ENCODE data around the gene IRF2BP2. TPM values are rescaled to one million over a fixed set of nuclear protein-coding genes. Genes with fewer than 3 reads are reported as not detected.

The IRF2BP2 gene
- total RNA-seq, 1 donor from 2014 or later: 55.6 TPM

DNA sequence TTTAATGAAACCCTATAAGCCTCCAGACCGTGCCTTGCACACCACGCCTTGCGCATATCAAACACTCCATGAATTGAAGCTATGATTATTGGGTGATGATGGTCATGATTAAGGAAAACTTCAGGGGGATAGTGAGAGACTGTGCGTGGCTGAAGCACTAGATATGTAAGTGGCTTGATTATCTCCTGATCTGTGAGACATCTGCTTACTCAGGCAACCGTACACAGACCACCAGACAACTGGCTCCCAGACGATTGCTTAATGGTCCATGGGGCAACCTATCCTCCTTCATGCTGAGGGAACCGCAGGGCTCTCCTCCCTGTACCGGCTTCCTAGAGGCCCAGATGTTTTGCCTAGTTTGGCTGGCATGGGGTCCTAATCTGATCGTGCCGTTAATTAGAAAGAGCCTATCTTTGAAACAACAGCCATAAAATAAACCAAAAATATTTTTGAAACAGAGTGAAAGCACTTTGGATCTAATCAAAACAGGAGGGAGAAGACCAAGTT is 51.6 kb downstream of the IRF2BP2 start:
- DNase-seq (ENCODE audit: low read depth, low spot score): no peak
- no peak for TF ChIP-seq CTCF (conservative IDR thresholded peaks at IDR 0.05)
- H3K9me3 Mint-ChIP-seq: peaks cover 2% of the 10 kb centered on the region
- peaks cover 31% of the 10 kb centered on the region for H3K4me1 Mint-ChIP-seq
- no peaks in the 10 kb centered on the region for H3K36me3 Mint-ChIP-seq (ENCODE audit: low read depth)
- H3K27me3 Mint-ChIP-seq (ENCODE audit: low read depth): no peaks in the 10 kb centered on the region
- H3K27ac Mint-ChIP-seq (ENCODE audit: unreplicated experiment): no peak overlapping the region
- no peak overlapping the region for H3K4me3 Mint-ChIP-seq

- H3K4me1 Mint-ChIP-seq: peaks cover 29% of the 10 kb centered on the region
- H3K9me3 Mint-ChIP-seq: peaks cover 2% of the 10 kb centered on the region
- no peak for DNase-seq (ENCODE audit: low read depth, low spot score)
- TF ChIP-seq CTCF (conservative IDR thresholded peaks at IDR 0.05): no peak
- no peak overlapping the region for H3K4me3 Mint-ChIP-seq
- no peaks in the 10 kb centered on the region for H3K27me3 Mint-ChIP-seq (ENCODE audit: low read depth)
- H3K27ac Mint-ChIP-seq (ENCODE audit: unreplicated experiment): no peak overlapping the region
- H3K36me3 Mint-ChIP-seq (ENCODE audit: low read depth): no peaks in the 10 kb centered on the region
Observed at GRCh38 chr1:234556245-234556943, 53.6 kb downstream of the IRF2BP2 start.

DNA sequence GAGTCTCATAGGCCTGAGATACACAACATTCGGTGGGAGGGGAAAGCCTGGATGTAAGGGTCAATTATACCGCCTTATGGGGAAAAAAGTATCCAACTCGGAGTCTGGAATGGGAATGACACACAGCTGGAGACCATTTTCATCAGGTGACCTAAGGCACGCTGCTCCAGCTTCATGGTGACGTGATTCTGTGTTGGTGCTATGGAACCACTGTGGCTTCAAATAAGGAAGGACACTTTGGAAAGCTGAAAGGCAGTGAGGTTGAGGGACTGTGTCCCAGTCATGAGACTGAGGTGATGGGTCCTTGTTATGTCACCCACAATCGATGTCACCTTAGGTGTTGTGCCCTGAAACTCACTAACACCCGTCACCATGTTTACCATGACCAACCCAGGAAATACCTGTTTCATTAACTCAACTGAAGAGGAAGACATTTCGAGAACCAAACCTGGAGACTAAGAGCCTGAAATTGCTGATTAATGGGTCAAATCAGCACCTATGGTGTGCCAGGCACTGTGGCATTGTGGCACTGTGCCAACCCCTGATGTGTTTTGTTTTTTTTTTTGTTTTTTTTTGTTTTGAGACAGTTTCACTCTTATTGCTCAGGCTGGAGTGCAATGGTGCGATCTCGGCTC is 54.5 kb downstream of the IRF2BP2 start:
- Mint-ChIP-seq H3K27ac (ENCODE audit: unreplicated experiment) (peak overlapping the region; percentile 86), H3K4me3 (no peak overlapping the region), H3K4me1 (peaks cover 32% of the 10 kb centered on the region), H3K9me3 (peaks cover 2% of the 10 kb centered on the region), H3K36me3 (ENCODE audit: low read depth) (no peaks in the 10 kb centered on the region), H3K27me3 (ENCODE audit: low read depth) (no peaks in the 10 kb centered on the region)
- no peak for DNase-seq (ENCODE audit: low read depth, low spot score)
- no peak for TF ChIP-seq CTCF (conservative IDR thresholded peaks at IDR 0.05)

DNA sequence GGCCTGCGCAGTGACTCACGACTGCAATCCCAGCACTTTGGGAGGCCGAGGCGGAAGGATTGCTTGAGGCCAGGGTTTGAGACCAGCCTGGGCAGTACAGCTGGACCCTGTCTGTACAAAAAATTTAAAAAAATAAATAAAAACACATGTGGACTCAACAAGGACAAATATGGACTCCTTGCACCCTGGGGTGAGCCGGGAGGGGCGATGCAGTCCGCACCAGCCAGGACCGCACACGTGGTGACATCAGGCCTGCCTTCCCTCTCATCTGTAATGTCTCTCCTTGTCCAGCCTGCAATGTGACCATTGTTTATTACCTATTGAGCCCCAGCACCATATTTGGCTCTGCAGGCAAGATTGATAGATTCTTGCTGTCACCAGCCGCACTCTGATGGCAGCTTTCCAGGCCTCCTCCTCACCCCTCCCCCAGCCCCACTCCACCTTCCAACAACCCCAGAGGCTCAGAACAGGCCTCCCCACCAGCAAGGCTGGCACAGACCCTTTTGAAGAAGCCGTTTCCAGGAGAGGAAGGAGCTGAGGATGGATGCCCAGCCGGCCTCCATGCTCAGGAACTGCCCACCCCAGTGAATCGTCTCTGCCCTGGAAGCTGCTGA is 55.2 kb downstream of the IRF2BP2 start:
- TF ChIP-seq CTCF (conservative IDR thresholded peaks at IDR 0.05): no peak

More for the DNA sequence above, 55.2 kb downstream of the IRF2BP2 start:
- H3K36me3 Mint-ChIP-seq (ENCODE audit: low read depth): no peaks in the 10 kb centered on the region
- no peak for DNase-seq (ENCODE audit: low read depth, low spot score)
- no peak overlapping the region for H3K4me3 Mint-ChIP-seq
- H3K4me1 Mint-ChIP-seq: peaks cover 36% of the 10 kb centered on the region
- H3K27ac Mint-ChIP-seq (ENCODE audit: unreplicated experiment): peak overlapping the region; percentile 86
- no peaks in the 10 kb centered on the region for H3K27me3 Mint-ChIP-seq (ENCODE audit: low read depth)
- H3K9me3 Mint-ChIP-seq: peaks cover 2% of the 10 kb centered on the region

Other genes starting within 250 kb of the IRF2BP2 start
- gene COA6, start 236.7 kb downstream of the IRF2BP2 start, total RNA-seq: 32.0 and 36.3 TPM in 2 replicates
- gene TARBP1, start 131.0 kb downstream of the IRF2BP2 start, total RNA-seq: 30.2 and 33.3 TPM in 2 replicates

Data from neural crest cell (in vitro differentiated cells).